GM21737 (cell line): ENCODE measurements around the gene OR4D10.
"Not testable (repeated sequence)": the region's sequence is repeated elsewhere in the genome, so short reads cannot be mapped to it uniquely, and the experiment has no call there.

Source experiments
- ATAC-seq: cut with Tn5 transposase; IDR thresholded peaks from one replicate; pipeline ENCODE4 v1.9.1; 2021; ENCODE audit warnings: mild to moderate bottlenecking, moderate library complexity; ENCODE audit not compliant: unreplicated experiment

Gene OR4D10

DNA sequence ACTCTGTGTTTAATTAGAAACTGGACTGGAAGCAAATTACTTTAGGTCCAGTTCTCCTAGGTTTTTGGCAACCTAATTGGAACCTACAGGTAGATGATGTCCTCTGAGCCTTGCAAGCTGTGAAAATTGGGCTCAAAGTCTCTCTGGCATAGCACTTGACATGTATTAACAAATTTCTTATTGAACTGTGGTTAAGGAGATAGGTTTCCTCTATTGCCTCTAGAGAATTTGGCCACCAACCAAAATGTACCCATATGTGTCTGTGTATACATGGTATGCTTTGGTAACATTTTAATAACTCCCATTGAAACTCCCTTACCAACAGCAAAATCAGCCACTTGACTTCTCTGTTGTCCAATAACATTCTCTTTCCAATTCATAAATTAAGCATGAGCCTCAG lies at the start of gene OR4D10:
TSS of gene OR4D10 (plus strand) at position 301 of the 400 bp plus-strand sequence. CDS start 4,115 bp downstream, outside the sequence.
- no peak for ATAC-seq

DNA sequence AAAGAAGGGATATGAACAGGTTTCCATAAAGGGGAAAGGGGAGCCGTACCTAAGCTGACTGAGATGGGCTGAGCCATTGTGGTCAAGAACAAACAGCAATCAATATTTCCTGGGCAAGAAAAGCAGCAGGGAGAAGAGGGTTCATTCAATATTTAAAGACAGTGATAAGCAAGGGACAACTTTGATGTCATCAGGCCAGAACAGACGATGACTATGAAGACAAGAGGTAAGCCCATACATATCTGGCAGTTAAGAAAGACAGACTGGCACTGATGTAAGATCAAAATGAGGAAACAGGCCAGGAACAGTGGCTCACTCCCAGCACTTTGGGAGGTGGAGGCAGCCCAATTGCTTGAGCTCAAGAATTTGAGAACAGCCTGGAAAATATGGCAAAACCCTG lies 49.3 kb upstream of the OR4D10 start:
- no peak for ATAC-seq

DNA sequence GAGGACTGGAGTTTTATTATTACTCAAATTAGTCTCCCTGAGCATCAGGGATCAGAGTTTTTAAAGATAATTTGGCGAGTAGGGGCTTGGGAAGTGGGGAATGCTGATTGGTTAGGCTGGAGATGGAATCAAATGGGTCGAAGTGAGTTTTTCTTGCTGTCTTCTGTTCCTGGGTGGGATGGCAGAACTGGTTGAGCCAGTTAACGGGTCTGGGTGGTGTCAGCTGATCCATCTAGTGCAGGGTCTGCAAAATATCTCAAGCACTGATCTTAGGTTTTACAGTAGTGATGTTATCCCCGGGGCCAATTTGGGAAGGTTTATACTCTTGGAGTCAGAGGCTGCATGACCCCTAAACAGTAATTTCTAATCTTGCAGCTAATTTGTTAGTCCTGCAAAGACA lies 48.0 kb upstream of the OR4D10 start:
- no peak for ATAC-seq

DNA sequence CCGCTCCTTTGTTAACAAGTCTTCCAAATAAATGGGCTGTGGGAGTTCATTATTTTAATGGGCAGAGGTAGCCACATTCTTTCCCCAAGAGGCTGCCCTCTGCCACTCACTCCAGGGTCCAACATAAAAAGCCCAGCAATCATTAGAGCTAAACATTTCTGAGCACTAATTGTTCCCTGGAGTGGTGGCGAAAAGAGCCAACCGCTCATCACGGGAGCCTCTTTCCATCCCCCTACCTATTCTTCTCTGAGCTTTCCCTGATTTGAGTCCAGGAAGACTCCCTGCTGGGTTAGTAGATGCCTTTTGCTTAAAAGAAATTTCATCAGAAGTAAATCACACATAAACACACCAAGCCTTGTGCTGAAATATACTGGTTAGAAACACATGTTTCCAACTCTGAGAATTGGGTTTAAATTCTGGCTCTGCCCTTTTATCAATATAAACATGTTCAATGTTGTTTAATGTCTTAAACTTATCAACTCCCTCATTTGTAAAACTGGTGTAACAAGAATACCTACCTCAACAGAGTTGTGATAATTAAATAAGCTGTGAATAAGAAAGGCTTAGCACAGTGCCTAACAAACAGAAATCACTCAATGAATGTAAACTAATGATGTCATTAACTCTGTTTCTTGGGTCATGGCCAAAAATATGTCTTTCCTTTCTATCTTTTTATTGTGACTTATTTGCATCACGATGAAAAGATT lies 46.6 kb upstream of the OR4D10 start, which contains the start of gene OR5A2:
TSS of gene OR5A2 (minus strand) at position 53 of the 707 bp plus-strand sequence. CDS start 3,460 bp downstream, outside the sequence.
- no peak for ATAC-seq

DNA sequence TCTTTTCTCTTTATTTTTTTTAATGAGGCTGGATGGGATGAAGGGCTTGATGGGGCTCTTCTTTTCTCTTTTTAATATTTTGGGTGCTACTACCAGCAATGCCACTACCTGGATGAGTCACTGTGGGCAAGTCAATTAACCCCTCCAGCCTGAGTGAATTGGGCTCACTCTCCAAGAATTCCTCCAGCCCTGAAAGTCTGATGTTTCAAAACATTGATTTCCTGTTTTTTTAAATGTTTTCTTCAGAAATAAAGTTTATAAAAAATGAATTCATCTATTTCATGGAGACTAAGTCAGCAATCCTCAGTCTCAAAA lies 46.1 kb upstream of the OR4D10 start:
- no peak for ATAC-seq

DNA sequence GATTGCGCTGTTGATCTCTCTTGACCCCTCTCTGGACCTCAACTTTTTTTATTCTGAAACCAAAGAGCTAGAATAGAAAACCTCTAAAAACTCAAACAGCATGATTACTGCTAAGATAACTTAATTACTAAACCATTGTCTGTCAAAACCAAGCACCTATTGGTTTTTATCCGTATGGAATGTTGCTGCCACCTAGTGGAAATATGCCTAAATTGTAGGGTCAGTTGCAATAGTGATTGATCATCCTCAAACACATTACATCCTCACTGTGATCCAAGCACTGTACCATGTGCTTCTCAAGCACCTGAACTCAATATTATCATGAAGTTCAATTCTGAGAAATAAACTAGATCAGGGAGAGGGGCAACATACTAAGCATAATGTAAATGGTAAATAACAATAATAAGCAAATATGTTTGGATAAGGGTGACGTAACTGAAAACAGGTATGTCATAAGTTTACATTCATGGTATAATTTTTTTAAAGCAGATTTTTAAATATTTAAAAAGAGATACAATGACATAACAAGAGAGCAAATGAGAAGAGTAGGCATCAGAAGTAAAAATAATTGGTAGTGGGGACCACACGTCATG lies 43.1 kb upstream of the OR4D10 start:
- ATAC-seq: no peak

DNA sequence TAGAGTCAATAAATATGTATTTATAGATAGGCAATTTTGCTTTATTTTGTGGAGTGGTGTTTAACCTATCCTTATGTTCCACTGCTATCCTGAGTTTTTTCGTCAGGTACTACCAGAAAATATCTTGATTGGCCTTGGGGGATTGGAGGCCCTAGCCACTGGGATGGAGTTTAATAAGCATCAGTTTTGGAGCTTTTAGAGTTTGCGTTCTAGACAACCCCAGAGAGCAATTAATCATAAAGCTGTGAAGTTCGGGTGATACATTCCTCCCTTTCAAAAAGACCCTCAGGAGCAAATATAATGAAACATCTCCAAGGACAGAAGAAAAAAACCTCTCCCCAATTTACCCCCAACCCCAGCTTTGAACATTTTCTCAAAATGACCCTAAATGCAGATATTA lies 36.9 kb upstream of the OR4D10 start, which contains the start of gene OR5A1:
TSS of gene OR5A1 (plus strand) at position 301 of the 400 bp plus-strand sequence. CDS start 6,700 bp downstream, outside the sequence.
- no peak for ATAC-seq

DNA sequence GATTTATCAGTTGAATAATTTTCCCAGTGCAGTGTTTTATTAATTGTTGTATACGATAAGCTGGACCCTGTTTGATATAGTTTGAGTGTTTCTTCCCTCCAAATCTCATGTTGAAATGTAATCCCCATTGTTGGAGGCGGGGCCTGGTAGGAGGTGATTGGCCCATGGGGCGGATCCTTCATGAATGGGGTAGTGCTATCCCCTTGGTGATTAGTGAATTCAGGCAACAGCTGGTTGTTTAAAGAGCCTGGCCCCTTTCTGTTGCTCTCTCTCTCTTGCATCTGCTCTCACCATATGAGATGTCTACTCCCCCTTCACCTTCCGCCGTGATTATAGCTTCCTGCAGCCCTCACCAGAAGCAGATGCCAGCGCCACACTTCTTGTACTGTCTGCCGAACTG lies 35.3 kb upstream of the OR4D10 start:
- ATAC-seq: no peak

DNA sequence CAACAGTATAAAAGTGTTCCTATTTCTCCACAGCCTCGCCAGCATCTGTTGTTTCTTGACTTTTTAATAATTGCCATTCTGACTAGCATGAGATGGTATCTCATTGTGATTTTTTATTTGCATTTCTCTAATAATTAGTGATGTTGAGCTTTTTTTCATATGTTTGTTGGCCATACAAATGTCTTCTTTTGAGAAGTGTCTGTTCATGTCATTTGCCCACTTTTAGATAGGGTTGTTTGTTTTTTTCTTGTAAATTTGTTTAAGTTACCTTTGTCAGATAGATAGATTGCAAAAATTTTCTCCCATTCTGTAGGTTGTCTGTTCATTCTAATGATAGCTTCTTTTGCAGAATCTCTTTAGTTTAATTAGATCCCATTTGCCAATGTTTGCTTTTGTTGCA lies 27.5 kb upstream of the OR4D10 start:
- ATAC-seq: not testable (repeated sequence)

DNA sequence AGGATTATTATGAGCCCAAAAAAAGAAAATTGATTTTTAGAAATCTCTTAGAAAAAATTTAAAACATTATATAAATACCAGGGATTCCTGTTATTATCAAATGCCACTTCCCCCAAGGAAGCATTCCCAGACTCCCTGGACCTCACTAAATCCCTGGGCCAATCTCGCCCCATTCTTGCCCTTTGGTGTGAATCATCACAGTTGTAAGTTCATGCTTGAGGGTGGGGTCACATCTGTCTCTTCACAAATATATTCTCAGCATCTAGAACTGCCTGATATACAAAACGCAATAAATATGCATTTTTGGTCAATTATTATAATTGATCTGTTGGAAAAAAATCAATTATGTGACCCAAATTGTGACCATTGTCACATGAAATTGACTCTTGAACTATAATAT lies 24.6 kb upstream of the OR4D10 start:
- no peak for ATAC-seq

DNA sequence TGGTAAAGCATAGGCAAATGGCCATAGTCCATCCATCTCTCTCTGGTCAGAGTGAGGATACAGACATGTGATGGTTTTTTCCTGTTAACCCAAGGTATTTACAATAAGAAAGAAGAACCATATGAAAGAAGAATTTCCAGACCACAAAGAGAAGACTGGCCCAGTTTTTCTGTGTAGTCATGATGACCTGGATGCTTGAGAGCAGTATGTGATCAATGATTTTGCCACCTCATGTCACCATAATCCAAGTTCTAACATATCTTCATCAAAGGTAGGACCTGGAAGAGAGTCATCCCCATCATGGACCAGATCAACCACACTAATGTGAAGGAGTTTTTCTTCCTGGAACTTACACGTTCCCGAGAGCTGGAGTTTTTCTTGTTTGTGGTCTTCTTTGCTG lies 16.5 kb upstream of the OR4D10 start, which contains the start of gene OR4D6:
TSS of gene OR4D6 (plus strand) at position 301 of the 400 bp plus-strand sequence. CDS start at position 301, 0 bp downstream.
- no peak for ATAC-seq

DNA sequence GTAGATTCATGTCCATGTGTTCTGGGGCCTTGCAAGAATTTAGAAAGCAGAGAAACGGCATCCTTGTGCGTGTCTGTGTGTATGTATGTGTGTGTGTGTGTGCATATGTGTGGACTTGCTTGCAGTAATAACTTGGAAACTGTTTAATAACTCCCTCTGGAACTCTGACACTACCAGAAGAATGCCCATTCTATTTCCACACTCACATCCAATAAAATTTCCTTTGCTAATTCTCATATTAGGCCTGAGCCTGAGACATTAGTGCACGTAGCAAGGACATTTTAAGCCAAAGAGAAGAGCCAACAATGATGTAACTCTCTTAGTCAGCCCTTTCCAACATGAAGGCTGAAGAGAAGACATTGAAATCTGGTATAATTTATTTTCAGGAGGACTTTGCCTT lies 13.2 kb upstream of the OR4D10 start:
- ATAC-seq: no peak

DNA sequence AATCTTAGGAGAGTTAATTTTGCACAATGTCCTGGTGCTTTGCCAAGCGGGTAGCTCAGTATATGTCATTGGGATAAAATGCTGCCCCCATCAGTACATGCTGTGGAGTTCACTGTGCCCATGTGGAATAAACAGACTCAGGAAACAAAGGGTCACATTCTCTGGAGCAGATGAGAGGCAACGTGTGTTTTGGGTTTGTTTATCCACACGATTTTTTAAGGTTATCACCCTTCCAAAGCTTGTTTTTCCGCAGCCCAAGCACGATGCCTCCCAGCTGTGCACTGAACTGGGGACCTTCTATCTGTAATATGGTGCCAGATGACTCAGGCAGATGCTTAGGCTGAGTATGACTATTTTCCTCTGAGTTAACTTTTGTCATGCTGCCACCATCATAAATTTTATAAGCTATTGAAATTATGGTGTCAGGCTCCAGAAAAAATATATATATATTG lies 9.9 kb upstream of the OR4D10 start:
- no peak for ATAC-seq

DNA sequence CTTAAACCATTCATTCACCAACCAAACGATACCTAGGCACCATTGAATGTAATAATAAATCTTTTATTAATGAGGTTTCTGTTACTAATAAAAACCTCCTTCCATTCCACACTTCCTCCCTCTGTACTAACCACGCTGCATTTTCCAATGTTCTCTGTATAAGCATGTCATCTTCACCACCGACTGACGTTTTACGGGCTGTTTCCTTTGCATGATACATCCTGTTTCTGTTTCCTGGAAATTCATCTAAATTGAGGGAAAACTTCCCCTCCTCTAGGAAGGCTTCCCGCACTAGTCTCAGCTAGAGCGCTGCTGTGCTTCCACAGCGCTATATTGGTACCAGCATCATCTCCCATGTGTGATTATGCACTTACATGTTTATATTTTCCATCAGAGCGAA lies 2.1 kb downstream of the OR4D10 start:
- ATAC-seq: no peak

DNA sequence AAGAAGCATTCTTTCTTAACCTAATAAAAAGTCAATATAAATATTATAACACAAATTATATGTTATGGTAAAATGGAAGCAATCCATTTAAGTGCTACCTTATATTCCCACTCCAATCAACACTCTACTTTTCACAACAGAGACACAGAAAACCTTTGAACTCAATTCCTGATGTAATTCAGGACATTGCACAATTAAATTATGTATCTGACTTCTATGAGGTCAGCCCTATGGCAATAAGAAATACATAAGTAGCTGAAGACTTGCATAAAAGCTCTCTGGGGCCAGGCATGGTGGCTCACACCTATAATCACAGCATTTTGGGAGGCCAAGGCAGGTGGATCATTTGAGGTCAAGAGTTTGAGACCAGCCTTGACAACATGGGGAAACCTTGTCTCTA lies 6.8 kb downstream of the OR4D10 start:
- no peak for ATAC-seq

DNA sequence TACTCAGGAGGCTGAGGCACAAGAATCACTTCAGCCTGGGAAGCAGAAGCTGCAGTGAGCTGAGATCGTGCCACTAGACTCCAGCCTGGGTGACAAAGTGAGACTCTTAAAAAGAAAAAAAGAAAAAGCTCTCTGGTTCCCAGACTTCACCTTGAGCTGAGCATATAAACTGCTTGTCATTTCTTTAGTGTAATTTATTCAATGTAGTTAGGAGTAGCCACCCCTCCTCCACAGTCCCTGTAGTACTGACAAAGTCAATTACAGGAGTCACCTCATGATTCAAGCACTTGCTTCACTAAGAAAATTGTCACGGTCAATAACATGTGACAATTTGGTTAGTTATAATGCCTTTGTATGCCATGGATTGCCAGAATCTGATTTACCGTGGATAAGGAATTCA lies 7.2 kb downstream of the OR4D10 start:
- ATAC-seq: no peak

DNA sequence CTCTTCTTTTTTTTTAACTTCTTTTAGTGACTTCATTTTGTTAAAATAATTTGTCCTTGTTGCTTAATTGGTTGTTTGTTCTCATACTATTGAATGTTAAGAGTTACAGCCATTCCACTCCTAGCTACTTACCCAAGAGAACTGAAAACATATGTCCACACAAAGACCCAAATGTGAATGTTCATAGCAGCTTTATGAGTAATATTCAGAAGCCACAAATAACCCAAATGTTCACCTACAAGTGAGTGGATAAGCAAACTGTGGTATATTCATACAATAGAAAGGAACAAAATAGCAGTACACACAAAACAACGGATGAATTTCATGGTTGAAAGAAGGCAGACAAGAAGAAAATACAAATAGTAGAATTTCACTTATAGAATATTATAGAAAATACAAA lies 28.8 kb downstream of the OR4D10 start:
- no peak for ATAC-seq

DNA sequence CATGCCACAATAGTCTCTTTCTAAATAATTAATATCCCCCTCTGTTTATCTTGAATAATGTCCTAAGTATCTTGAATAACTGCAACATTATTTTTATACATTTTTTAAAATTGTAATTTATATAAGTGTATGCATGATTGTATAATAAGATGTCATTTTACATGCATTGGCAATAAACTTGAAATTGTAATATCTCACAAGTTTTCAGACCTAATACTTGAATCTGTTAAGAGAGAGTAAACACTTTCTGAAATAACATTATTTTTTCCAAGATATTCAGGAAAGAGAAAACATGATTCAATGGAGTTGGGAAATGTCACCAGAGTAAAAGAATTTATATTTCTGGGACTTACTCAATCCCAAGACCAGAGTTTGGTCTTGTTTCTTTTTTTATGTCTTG lies 30.2 kb downstream of the OR4D10 start, which contains the start of gene OR4D11:
TSS of gene OR4D11 (plus strand) at position 301 of the 400 bp plus-strand sequence. CDS start at position 301, 0 bp downstream.
- no peak for ATAC-seq

DNA sequence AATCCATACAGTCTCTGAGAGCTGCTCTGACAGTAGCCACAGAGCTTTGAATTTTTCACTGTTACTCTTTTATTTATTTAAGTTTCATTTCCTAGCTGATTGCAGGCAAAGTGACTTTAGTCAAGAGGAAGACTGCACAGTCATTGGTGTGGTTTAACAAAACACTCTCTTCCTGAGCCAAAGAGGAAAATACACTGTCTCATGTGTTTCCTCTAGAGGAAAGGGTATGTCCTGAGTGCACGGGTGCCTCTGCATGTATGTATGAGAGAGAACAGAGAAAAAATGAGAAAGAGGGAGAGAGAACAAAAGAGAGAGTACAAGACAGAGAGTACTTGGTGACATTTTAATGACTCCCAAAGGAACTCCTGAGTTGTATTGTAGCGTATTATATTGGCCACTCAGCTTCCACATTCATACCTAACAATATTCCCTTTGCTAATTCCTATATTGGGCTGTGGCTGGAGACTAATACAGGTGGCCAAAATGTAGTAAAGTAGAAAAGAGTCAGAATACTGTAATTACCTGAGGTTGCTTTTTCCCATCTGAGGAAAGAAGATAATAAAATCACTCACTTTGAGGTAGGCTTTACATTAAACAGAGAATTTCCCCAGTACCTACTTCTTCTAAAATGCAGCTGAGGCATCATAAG lies 38.0 kb downstream of the OR4D10 start, which contains the start of gene OR4D9:
TSS of gene OR4D9 (plus strand) at position 599 of the 649 bp plus-strand sequence. CDS start 3,374 bp downstream, outside the sequence.
- no peak for ATAC-seq

DNA sequence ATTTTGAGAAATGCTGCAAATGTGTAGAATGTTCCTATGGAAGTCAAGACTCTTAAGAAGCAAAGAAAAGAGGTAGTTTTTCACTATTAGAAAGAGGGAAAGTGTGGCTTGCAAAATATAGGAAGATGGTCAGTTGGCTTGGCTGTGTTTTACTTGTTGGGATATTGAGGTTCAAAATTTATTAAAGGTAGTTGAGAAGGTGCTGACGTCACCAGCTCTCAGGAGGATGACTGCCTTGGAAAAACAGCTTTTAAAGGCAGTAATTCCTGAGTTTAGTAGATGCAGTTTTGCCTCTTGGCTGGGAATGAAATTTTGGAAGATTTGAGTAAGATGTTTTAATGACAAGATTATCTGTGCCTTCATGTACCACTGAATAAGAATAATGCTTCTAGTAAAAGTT lies 38.6 kb downstream of the OR4D10 start:
- ATAC-seq: no peak

DNA sequence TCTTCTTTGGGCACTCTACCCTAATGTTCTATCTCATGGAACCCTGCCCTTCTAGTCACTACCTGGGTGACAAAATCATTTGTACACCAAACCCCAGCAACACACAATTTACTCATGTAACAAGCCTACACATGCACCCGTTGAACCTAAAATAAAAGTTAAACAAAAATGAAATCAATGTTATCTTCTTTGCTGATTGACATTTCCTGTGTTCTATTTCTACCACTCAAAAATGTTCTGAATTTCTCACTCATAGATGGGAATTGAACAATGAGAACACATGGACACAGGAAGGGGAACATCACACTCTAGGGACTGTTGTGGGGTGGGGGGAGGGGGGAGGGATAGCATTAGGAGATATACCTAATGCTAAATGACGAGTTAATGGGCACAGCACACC lies 47.0 kb downstream of the OR4D10 start:
- not testable (repeated sequence) for ATAC-seq

DNA sequence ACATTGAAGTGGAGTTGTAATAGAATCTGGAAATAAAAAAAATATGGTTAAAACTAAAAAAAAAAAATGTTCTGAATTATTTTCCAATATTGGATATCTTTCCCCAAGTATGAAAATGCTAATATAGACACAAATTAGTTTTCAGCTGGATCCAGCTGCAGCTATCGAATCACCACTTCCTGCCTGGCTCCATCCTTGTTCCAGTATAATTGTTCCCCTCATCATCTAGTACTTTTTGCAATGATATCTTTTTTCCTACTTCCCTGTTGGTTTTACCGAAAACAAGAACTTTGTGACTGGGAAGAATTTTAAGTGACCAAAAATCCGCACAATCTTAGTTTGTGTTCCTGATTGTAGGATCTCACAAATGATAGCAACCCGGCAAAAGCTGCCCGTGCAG lies 47.6 kb downstream of the OR4D10 start:
- no peak for ATAC-seq
